ENCODE data around the gene NAT9.
A peak's percentile ranks its signal among the peaks of the same experiment; 100 is the strongest.

DNA sequence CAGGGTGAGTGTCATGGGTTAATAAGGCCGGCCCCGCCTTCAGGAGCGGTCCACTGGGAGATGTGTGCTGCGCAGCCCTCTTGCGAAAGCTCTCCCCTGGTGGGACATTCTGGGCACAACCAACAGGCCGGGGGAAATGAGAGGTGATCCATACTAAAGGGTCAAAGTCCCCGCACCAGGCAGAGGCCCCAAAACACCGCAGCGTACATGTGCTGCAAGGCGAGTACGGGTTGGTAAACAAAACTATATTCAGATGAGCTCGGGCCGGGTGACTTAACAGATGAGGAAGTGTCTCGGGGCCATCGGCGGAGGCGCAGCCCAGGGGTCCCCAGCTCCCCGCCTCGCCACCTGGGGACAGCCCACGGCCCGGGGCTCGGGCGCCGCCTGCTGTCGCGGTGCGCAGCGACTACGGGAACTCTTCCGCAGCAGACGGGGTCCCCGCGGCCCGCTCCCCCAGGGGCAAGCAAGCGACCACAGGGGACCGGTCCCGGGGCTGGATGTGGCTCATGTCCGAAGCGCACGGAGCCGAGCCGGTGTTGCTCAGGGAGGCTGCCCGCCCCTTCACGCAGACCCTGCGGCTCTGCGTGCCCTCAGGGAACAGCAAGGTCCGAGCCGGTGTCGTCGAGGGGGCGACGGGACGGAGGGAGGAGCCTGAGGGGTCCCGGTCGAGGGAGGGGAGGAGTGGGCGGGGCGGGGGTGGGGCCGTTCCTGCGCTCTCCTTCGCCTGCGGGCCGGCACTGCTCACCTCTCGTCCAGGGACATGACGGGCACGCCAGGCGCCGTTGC is 39.4 kb downstream of the NAT9 start, which contains the start of gene RAB37:
- TF ChIP-seq EP300 (IDR thresholded peaks at IDR 0.05; ENCODE audit: borderline replicate concordance), result no peak
- TF ChIP-seq NFIC (IDR thresholded peaks at IDR 0.05), result no peak
- TF ChIP-seq, protein P1, sequence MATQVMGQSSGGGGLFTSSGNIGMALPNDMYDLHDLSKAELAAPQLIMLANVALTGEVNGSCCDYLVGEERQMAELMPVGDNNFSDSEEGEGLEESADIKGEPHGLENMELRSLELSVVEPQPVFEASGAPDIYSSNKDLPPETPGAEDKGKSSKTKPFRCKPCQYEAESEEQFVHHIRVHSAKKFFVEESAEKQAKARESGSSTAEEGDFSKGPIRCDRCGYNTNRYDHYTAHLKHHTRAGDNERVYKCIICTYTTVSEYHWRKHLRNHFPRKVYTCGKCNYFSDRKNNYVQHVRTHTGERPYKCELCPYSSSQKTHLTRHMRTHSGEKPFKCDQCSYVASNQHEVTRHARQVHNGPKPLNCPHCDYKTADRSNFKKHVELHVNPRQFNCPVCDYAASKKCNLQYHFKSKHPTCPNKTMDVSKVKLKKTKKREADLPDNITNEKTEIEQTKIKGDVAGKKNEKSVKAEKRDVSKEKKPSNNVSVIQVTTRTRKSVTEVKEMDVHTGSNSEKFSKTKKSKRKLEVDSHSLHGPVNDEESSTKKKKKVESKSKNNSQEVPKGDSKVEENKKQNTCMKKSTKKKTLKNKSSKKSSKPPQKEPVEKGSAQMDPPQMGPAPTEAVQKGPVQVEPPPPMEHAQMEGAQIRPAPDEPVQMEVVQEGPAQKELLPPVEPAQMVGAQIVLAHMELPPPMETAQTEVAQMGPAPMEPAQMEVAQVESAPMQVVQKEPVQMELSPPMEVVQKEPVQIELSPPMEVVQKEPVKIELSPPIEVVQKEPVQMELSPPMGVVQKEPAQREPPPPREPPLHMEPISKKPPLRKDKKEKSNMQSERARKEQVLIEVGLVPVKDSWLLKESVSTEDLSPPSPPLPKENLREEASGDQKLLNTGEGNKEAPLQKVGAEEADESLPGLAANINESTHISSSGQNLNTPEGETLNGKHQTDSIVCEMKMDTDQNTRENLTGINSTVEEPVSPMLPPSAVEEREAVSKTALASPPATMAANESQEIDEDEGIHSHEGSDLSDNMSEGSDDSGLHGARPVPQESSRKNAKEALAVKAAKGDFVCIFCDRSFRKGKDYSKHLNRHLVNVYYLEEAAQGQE (IDR thresholded peaks at IDR 0.05; ENCODE audit: low read depth), result no peak
- no peak for TF ChIP-seq FOXM1 (IDR thresholded peaks at IDR 0.05; ENCODE audit: borderline replicate concordance, low read depth)
- TF ChIP-seq TAF1 (IDR thresholded peaks at IDR 0.05; ENCODE audit: low read depth), result no peak
- TF ChIP-seq, protein P2, sequence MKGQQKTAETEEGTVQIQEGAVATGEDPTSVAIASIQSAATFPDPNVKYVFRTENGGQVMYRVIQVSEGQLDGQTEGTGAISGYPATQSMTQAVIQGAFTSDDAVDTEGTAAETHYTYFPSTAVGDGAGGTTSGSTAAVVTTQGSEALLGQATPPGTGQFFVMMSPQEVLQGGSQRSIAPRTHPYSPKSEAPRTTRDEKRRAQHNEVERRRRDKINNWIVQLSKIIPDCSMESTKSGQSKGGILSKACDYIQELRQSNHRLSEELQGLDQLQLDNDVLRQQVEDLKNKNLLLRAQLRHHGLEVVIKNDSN (IDR thresholded peaks at IDR 0.05), result no peak
- peak; percentile 96 for TF ChIP-seq CEBPB (IDR thresholded peaks at IDR 0.05)
- TF ChIP-seq ZBTB7A (IDR thresholded peaks at IDR 0.05; ENCODE audit: low read depth), result no peak; the same call in none of the 2 replicates
- TF ChIP-seq, protein P3, sequence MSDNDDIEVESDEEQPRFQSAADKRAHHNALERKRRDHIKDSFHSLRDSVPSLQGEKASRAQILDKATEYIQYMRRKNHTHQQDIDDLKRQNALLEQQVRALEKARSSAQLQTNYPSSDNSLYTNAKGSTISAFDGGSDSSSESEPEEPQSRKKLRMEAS (IDR thresholded peaks at IDR 0.05), result no peak; the same call in 1 of the 2 replicates
- no peak for TF ChIP-seq EGR1 (IDR thresholded peaks at IDR 0.05)
- TF ChIP-seq CREB1 (IDR thresholded peaks at IDR 0.05; ENCODE audit: low read depth), result no peak
